Measurements from ENCODE around the gene GLRA1.

Gene GLRA1

GRCh38 chr5:151812757-151813309, 111.8 kb downstream of the GLRA1 start:
- WGBS (ENCODE audit: extremely low coverage, insufficient coverage, low lambda C conversion rate) = no CpG with 5 or more reads among the region's 2 CpGs
- no peak overlapping the region for H2BK15ac ChIP-seq (replicated peaks; ENCODE audit: low read depth)
- H3K4me1 ChIP-seq (ENCODE audit: control insufficient read depth, low read depth, low read length) = no peaks in the 10 kb centered on the region
- H3K79me1 ChIP-seq (ENCODE audit: low read length) = peaks cover 8% of the 10 kb centered on the region
- no peak overlapping the region for H3K18ac ChIP-seq (ENCODE audit: low read length)
- H4K5ac ChIP-seq (ENCODE audit: low read length) = no peak overlapping the region
- H3K27ac ChIP-seq (ENCODE audit: low read depth, low read length) = no peak overlapping the region
- H3K36me3 ChIP-seq (ENCODE audit: control insufficient read depth, insufficient read depth, low read length) = peaks cover 8% of the 10 kb centered on the region
- no peaks in the 10 kb centered on the region for H3K27me3 ChIP-seq (ENCODE audit: insufficient read depth, low read length, poor library complexity)
- H4K8ac ChIP-seq (ENCODE audit: low read depth, low read length) = no peak overlapping the region
- no peak overlapping the region for H2AK5ac ChIP-seq (ENCODE audit: low read length)
- H3K79me2 ChIP-seq (ENCODE audit: control insufficient read depth, insufficient read depth, low read length) = peaks cover 2% of the 10 kb centered on the region
- H3K9ac ChIP-seq (ENCODE audit: low read length) = no peak overlapping the region
- H3K4me2 ChIP-seq (ENCODE audit: low read length) = no peak overlapping the region
- DNase-seq = no peak
- H3K56ac ChIP-seq (ENCODE audit: low read length) = no peak overlapping the region
- no peak overlapping the region for H3K4ac ChIP-seq (ENCODE audit: low read depth, low read length)
- no peak overlapping the region for H3K23ac ChIP-seq (ENCODE audit: low read length)
- no peak overlapping the region for H2BK120ac ChIP-seq (ENCODE audit: low read depth, low read length)
- H2BK5ac ChIP-seq (ENCODE audit: low read length) = no peak overlapping the region
- H3K4me3 ChIP-seq (ENCODE audit: low read length) = no peak overlapping the region

- peaks cover 10% of the 10 kb centered on the region for H3K79me1 ChIP-seq (ENCODE audit: low read length)
- no peak overlapping the region for H3K18ac ChIP-seq (ENCODE audit: low read length)
- DNase-seq = no peak
- H4K5ac ChIP-seq (ENCODE audit: low read length) = no peak overlapping the region
- H3K27ac ChIP-seq (ENCODE audit: low read depth, low read length) = no peak overlapping the region
- H3K4me3 ChIP-seq (ENCODE audit: low read length) = no peak overlapping the region
- peaks cover 8% of the 10 kb centered on the region for H3K36me3 ChIP-seq (ENCODE audit: control insufficient read depth, insufficient read depth, low read length)
- H3K23ac ChIP-seq (ENCODE audit: low read length) = no peak overlapping the region
- no peaks in the 10 kb centered on the region for H3K4me1 ChIP-seq (ENCODE audit: control insufficient read depth, low read depth, low read length)
- H3K4me2 ChIP-seq (ENCODE audit: low read length) = no peak overlapping the region
- no peak overlapping the region for H3K56ac ChIP-seq (ENCODE audit: low read length)
- H3K27me3 ChIP-seq (ENCODE audit: insufficient read depth, low read length, poor library complexity) = no peaks in the 10 kb centered on the region
- H3K4ac ChIP-seq (ENCODE audit: low read depth, low read length) = no peak overlapping the region
- no peak overlapping the region for H2BK15ac ChIP-seq (replicated peaks; ENCODE audit: low read depth)
- no peak overlapping the region for H4K8ac ChIP-seq (ENCODE audit: low read depth, low read length)
- no peak overlapping the region for H2BK5ac ChIP-seq (ENCODE audit: low read length)
- H3K79me2 ChIP-seq (ENCODE audit: control insufficient read depth, insufficient read depth, low read length) = peaks cover 4% of the 10 kb centered on the region
- no peak overlapping the region for H2AK5ac ChIP-seq (ENCODE audit: low read length)
- no CpG with 5 or more reads among the region's 5 CpGs for WGBS (ENCODE audit: extremely low coverage, insufficient coverage, low lambda C conversion rate)
- no peak overlapping the region for H2BK120ac ChIP-seq (ENCODE audit: low read depth, low read length)
- no peak overlapping the region for H3K9ac ChIP-seq (ENCODE audit: low read length)
Observed at GRCh38 chr5:151811593-151812321, 112.9 kb downstream of the GLRA1 start.

GRCh38 chr5:151810897-151811296, 113.8 kb downstream of the GLRA1 start:
- Histone ChIP-seq H3K9ac (ENCODE audit: low read length) (no peak overlapping the region), H3K4me1 (ENCODE audit: control insufficient read depth, low read depth, low read length) (no peaks in the 10 kb centered on the region), H3K79me2 (ENCODE audit: control insufficient read depth, insufficient read depth, low read length) (peaks cover 6% of the 10 kb centered on the region), H3K36me3 (ENCODE audit: control insufficient read depth, insufficient read depth, low read length) (peaks cover 8% of the 10 kb centered on the region), H3K27me3 (ENCODE audit: insufficient read depth, low read length, poor library complexity) (no peaks in the 10 kb centered on the region), H3K4me3 (ENCODE audit: low read length) (no peak overlapping the region), H3K4me2 (ENCODE audit: low read length) (no peak overlapping the region), H4K8ac (ENCODE audit: low read depth, low read length) (no peak overlapping the region), H3K79me1 (ENCODE audit: low read length) (peaks cover 10% of the 10 kb centered on the region), H3K23ac (ENCODE audit: low read length) (no peak overlapping the region), H3K27ac (ENCODE audit: low read depth, low read length) (no peak overlapping the region), H2BK5ac (ENCODE audit: low read length) (no peak overlapping the region), H2BK120ac (ENCODE audit: low read depth, low read length) (no peak overlapping the region), H3K18ac (ENCODE audit: low read length) (no peak overlapping the region), H3K56ac (ENCODE audit: low read length) (no peak overlapping the region), H2AK5ac (ENCODE audit: low read length) (no peak overlapping the region), H3K4ac (ENCODE audit: low read depth, low read length) (no peak overlapping the region), H2BK15ac (replicated peaks; ENCODE audit: low read depth) (no peak overlapping the region), H4K5ac (ENCODE audit: low read length) (no peak overlapping the region)
- no CpG with 5 or more reads among the region's 1 CpG for WGBS (ENCODE audit: extremely low coverage, insufficient coverage, low lambda C conversion rate)
- no peak for DNase-seq

- Histone ChIP-seq H2AK5ac (ENCODE audit: low read length) (no peak overlapping the region), H3K79me1 (ENCODE audit: low read length) (peaks cover 10% of the 10 kb centered on the region), H2BK5ac (ENCODE audit: low read length) (no peak overlapping the region), H3K4me3 (ENCODE audit: low read length) (no peak overlapping the region), H4K8ac (ENCODE audit: low read depth, low read length) (no peak overlapping the region), H3K27me3 (ENCODE audit: insufficient read depth, low read length, poor library complexity) (no peaks in the 10 kb centered on the region), H3K18ac (ENCODE audit: low read length) (no peak overlapping the region), H3K56ac (ENCODE audit: low read length) (no peak overlapping the region), H3K4me1 (ENCODE audit: control insufficient read depth, low read depth, low read length) (no peaks in the 10 kb centered on the region), H3K23ac (ENCODE audit: low read length) (no peak overlapping the region), H3K9ac (ENCODE audit: low read length) (no peak overlapping the region), H3K27ac (ENCODE audit: low read depth, low read length) (no peak overlapping the region), H3K4me2 (ENCODE audit: low read length) (no peak overlapping the region), H3K79me2 (ENCODE audit: control insufficient read depth, insufficient read depth, low read length) (peaks cover 8% of the 10 kb centered on the region), H3K36me3 (ENCODE audit: control insufficient read depth, insufficient read depth, low read length) (peaks cover 8% of the 10 kb centered on the region), H2BK15ac (replicated peaks; ENCODE audit: low read depth) (no peak overlapping the region), H4K5ac (ENCODE audit: low read length) (no peak overlapping the region), H2BK120ac (ENCODE audit: low read depth, low read length) (no peak overlapping the region), H3K4ac (ENCODE audit: low read depth, low read length) (no peak overlapping the region)
- WGBS (ENCODE audit: extremely low coverage, insufficient coverage, low lambda C conversion rate) = no CpG with 5 or more reads among the region's 1 CpG
- DNase-seq = no peak
Observed at GRCh38 chr5:151810449-151810848, 114.2 kb downstream of the GLRA1 start.

GRCh38 chr5:151808451-151809169, 116.0 kb downstream of the GLRA1 start:
- peaks cover 9% of the 10 kb centered on the region for H3K36me3 ChIP-seq (ENCODE audit: control insufficient read depth, insufficient read depth, low read length)
- no peaks in the 10 kb centered on the region for H3K27me3 ChIP-seq (ENCODE audit: insufficient read depth, low read length, poor library complexity)
- H3K56ac ChIP-seq (ENCODE audit: low read length) = no peak overlapping the region
- H3K79me1 ChIP-seq (ENCODE audit: low read length) = peaks cover 7% of the 10 kb centered on the region
- no peak overlapping the region for H2BK120ac ChIP-seq (ENCODE audit: low read depth, low read length)
- no peak overlapping the region for H2BK5ac ChIP-seq (ENCODE audit: low read length)
- no peak overlapping the region for H2BK15ac ChIP-seq (replicated peaks; ENCODE audit: low read depth)
- no peak overlapping the region for H3K18ac ChIP-seq (ENCODE audit: low read length)
- H3K4ac ChIP-seq (ENCODE audit: low read depth, low read length) = no peak overlapping the region
- no peak overlapping the region for H2AK5ac ChIP-seq (ENCODE audit: low read length)
- H3K9ac ChIP-seq (ENCODE audit: low read length) = no peak overlapping the region
- no peak overlapping the region for H3K4me2 ChIP-seq (ENCODE audit: low read length)
- no peak for DNase-seq
- peaks cover 10% of the 10 kb centered on the region for H3K79me2 ChIP-seq (ENCODE audit: control insufficient read depth, insufficient read depth, low read length)
- H3K4me3 ChIP-seq (ENCODE audit: low read length) = no peak overlapping the region
- no peak overlapping the region for H4K5ac ChIP-seq (ENCODE audit: low read length)
- no peaks in the 10 kb centered on the region for H3K4me1 ChIP-seq (ENCODE audit: control insufficient read depth, low read depth, low read length)
- no peak overlapping the region for H3K27ac ChIP-seq (ENCODE audit: low read depth, low read length)
- no peak overlapping the region for H4K8ac ChIP-seq (ENCODE audit: low read depth, low read length)
- H3K23ac ChIP-seq (ENCODE audit: low read length) = no peak overlapping the region
- no CpG with 5 or more reads among the region's 4 CpGs for WGBS (ENCODE audit: extremely low coverage, insufficient coverage, low lambda C conversion rate)
